KMS-11 (cell line): ENCODE results near the gene CIT.

Source experiments
- H2AFZ ChIP-seq: fragments of 200-600 bp; sonication (generic); 2 replicates; pipeline ENCODE4 v1.6.1; 2016; ENCODE audit warnings: antibody characterized with exemption, mixed run types, low read depth
- H3K27ac ChIP-seq: fragments of 200-600 bp; sonication (generic); 2 replicates; pipeline ENCODE4 v1.6.1; 2016; ENCODE audit warnings: mild to moderate bottlenecking, mixed run types
- H3K27me3 ChIP-seq: fragments of 200-600 bp; sonication (generic); 2 replicates; pipeline ENCODE4 v1.6.1; 2017; ENCODE audit warnings: mild to moderate bottlenecking, low read depth, mixed run types, moderate library complexity; ENCODE audit not compliant: insufficient read depth
- H3K36me3 ChIP-seq: fragments of 200-600 bp; sonication (generic); 2 replicates; pipeline ENCODE4 v1.6.1; 2017; ENCODE audit warnings: mild to moderate bottlenecking, mixed run types; ENCODE audit not compliant: insufficient read depth
- H3K4me1 ChIP-seq: fragments of 200-600 bp; sonication (generic); 2 replicates; pipeline ENCODE4 v1.6.1; 2016; ENCODE audit warnings: mild to moderate bottlenecking, low read depth, mixed run types; ENCODE audit not compliant: poor library complexity, severe bottlenecking
- H3K4me2 ChIP-seq: fragments of 200-600 bp; sonication (generic); 2 replicates; pipeline ENCODE4 v1.7.0; 2016; ENCODE audit warnings: mild to moderate bottlenecking, mixed run types
- H3K4me3 ChIP-seq: fragments of 200-600 bp; sonication (generic); IDR thresholded peaks from 2 replicates; pipeline ENCODE4 v1.6.1; 2017; ENCODE audit warnings: low read depth, low read length, mixed read lengths; ENCODE audit not compliant: insufficient read depth
- H3K79me2 ChIP-seq: fragments of 200-600 bp; sonication (generic); 2 replicates; pipeline ENCODE4 v1.6.1; 2016; ENCODE audit warnings: low read depth, mixed run types; ENCODE audit not compliant: insufficient read depth
- H3K9ac ChIP-seq: fragments of 200-600 bp; sonication (generic); 2 replicates; pipeline ENCODE4 v1.6.1; 2016; ENCODE audit warnings: mild to moderate bottlenecking, mixed run types
- H4K20me1 ChIP-seq: fragments of 200-600 bp; sonication (generic); 2 replicates; pipeline ENCODE4 v1.6.1; 2016; ENCODE audit warnings: mild to moderate bottlenecking, mixed run types; ENCODE audit not compliant: insufficient read depth
- TF ChIP-seq, protein P1 (sequence below): fragments of 200-600 bp; sonication (generic); conservative IDR thresholded peaks from 2 replicates; pipeline ENCODE4 v1.6.1; 2017; ENCODE audit warnings: low read depth, mild to moderate bottlenecking, antibody characterized with exemption, low read length, moderate library complexity, mixed read lengths

CIT gene

GRCh38 chr12:119803381-119803791 lies 73.7 kb downstream of the CIT start:
- H3K27ac ChIP-seq: no peak overlapping the region
- no peak overlapping the region for H3K9ac ChIP-seq
- TF ChIP-seq, protein P1, sequence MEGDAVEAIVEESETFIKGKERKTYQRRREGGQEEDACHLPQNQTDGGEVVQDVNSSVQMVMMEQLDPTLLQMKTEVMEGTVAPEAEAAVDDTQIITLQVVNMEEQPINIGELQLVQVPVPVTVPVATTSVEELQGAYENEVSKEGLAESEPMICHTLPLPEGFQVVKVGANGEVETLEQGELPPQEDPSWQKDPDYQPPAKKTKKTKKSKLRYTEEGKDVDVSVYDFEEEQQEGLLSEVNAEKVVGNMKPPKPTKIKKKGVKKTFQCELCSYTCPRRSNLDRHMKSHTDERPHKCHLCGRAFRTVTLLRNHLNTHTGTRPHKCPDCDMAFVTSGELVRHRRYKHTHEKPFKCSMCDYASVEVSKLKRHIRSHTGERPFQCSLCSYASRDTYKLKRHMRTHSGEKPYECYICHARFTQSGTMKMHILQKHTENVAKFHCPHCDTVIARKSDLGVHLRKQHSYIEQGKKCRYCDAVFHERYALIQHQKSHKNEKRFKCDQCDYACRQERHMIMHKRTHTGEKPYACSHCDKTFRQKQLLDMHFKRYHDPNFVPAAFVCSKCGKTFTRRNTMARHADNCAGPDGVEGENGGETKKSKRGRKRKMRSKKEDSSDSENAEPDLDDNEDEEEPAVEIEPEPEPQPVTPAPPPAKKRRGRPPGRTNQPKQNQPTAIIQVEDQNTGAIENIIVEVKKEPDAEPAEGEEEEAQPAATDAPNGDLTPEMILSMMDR: no peak
- no peak overlapping the region for H3K4me3 ChIP-seq
- no peaks in the 10 kb centered on the region for H3K36me3 ChIP-seq
- no peak overlapping the region for H2AFZ ChIP-seq
- H4K20me1 ChIP-seq: no peaks in the 10 kb centered on the region
- H3K4me1 ChIP-seq: no peaks in the 10 kb centered on the region
- no peaks in the 10 kb centered on the region for H3K27me3 ChIP-seq
- H3K4me2 ChIP-seq: no peak overlapping the region
- H3K79me2 ChIP-seq: no peaks in the 10 kb centered on the region

DNA sequence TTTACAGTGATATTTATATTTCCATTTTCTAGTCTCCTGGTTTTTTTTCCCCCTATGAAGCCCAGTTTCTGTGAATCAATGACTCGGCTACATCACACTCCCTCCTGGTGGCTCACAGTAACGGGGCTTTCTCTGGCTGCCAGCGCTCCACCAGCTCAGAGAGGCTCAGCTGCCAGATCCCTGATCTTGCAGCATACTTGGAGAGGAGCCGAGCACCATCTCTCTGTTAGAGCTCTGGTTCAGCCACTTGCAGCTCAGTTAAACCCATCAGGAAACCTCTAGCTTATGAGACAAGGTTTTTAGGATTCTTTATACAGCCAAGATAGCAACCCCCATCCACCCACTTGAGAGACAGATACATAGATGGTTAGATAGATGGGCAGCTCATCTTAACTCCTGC lies 74.6 kb downstream of the CIT start:
- H3K4me2 ChIP-seq: no peak overlapping the region
- TF ChIP-seq, protein P1: no peak

DNA sequence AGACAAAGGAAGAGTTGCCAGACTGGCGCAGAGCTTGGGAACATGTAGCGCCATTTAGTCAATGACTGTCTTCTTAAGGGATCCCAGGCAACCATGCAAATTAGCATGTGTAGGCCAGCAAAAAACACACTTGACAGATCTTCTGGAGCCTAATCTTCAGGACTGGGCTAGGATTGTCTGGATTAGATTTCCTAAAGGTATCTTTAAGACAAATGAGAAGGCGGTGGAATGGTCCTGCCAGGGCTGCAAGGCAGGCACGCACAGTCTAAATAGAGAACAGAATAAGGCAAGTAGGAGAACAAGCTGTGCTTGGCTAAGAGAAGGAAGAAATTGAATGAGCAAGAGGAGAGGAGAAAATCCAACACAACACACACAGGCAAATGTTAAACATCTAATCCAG lies 80.0 kb downstream of the CIT start:
- Histone ChIP-seq H3K36me3 (no peaks in the 10 kb centered on the region), H3K9ac (no peak overlapping the region), H3K79me2 (no peaks in the 10 kb centered on the region), H3K4me1 (no peaks in the 10 kb centered on the region), H4K20me1 (no peaks in the 10 kb centered on the region), H2AFZ (no peak overlapping the region), H3K4me2 (no peak overlapping the region), H3K4me3 (no peak overlapping the region), H3K27ac (no peak overlapping the region), H3K27me3 (no peaks in the 10 kb centered on the region)
- TF ChIP-seq, protein P1: no peak

More for the DNA sequence above, 74.6 kb downstream of the CIT start:
- Histone ChIP-seq H4K20me1 (no peaks in the 10 kb centered on the region), H3K4me1 (no peaks in the 10 kb centered on the region), H3K27ac (no peak overlapping the region), H3K36me3 (no peaks in the 10 kb centered on the region), H3K79me2 (no peaks in the 10 kb centered on the region), H3K9ac (no peak overlapping the region), H2AFZ (no peak overlapping the region), H3K4me3 (no peak overlapping the region), H3K27me3 (no peaks in the 10 kb centered on the region)

GRCh38 chr12:119796292-119796691 lies 80.8 kb downstream of the CIT start:
- H4K20me1 ChIP-seq: no peaks in the 10 kb centered on the region
- H3K4me3 ChIP-seq: no peak overlapping the region
- no peaks in the 10 kb centered on the region for H3K36me3 ChIP-seq
- no peak overlapping the region for H3K9ac ChIP-seq
- H3K4me2 ChIP-seq: no peak overlapping the region
- H2AFZ ChIP-seq: no peak overlapping the region
- H3K4me1 ChIP-seq: no peaks in the 10 kb centered on the region
- TF ChIP-seq, protein P1: no peak
- no peaks in the 10 kb centered on the region for H3K79me2 ChIP-seq
- H3K27me3 ChIP-seq: no peaks in the 10 kb centered on the region
- no peak overlapping the region for H3K27ac ChIP-seq
